Lower lobe of right lung (tissue), 2 donors: Measurements from ENCODE around the gene COPRS. TPM values are rescaled to one million over a fixed set of nuclear protein-coding genes. Genes with fewer than 3 reads are reported as not detected.
"Not testable (repeated sequence)": the region's sequence is repeated elsewhere in the genome, so short reads cannot be mapped to it uniquely, and the experiment has no call there.

Experiments used
- ATAC-seq, 2 donors: fragments of 200-7000 bp; cut with Tn5 transposase; one replicate each; pipeline ENCODE4 v1.9.1; 2020 to 2022; ENCODE audit warnings: mild to moderate bottlenecking in 2 of 2, moderate library complexity in 2 of 2
- DNase-seq: peaks from one replicate; pipeline ENCODE4 v3.0.0-alpha.2; 2020
- H3K27ac ChIP-seq: fragments of 200-600 bp; one replicate; pipeline ENCODE4 v1.8.0; 2022
- H3K27me3 ChIP-seq: fragments of 200-600 bp; one replicate; pipeline ENCODE4 v1.8.0; 2022; ENCODE audit warnings: low read depth
- H3K36me3 ChIP-seq: fragments of 200-600 bp; one replicate; pipeline ENCODE4 v1.8.0; 2022; ENCODE audit warnings: mild to moderate bottlenecking
- H3K4me1 ChIP-seq: fragments of 200-600 bp; one replicate; pipeline ENCODE4 v1.8.0; 2022
- H3K4me3 ChIP-seq: fragments of 200-600 bp; one replicate; pipeline ENCODE4 v1.8.0; 2022; ENCODE audit warnings: mild to moderate bottlenecking
- H3K9me3 ChIP-seq: fragments of 200-600 bp; one replicate; pipeline ENCODE4 v1.8.0; 2022
- CTCF ChIP-seq: fragments of 200-600 bp; IDR thresholded peaks from one replicate; pipeline ENCODE4 v1.8.0; 2022; ENCODE audit warnings: antibody characterized with exemption, mild to moderate bottlenecking
- intact Hi-C: fragments of 100-400 bp; cut with DNase I; formaldehyde crosslinking; loops from one replicate; pipeline ENCODE4 v1.11.0; 2022
- total RNA-seq: library from RNA; stranded (reverse); fragmentation: NEBNext Ultra II Directional; extraction: Animal tissue kit (Norgen Biotek cat#: 25700); gene quantifications from one replicate; pipeline ENCODE4 v1.2.1, GENCODE V29; 2021
- donor health status: DM: no; HTN: yes; CAD: no; lungs with severe emphysema.

The COPRS gene
- total RNA-seq, 1 donor from 2014 or later: 37.4 TPM

GRCh38 chr17:31815212-31815730 is 43.8 kb downstream of the COPRS start:
- no peaks in the 10 kb centered on the region for H3K27me3 ChIP-seq
- no peak overlapping the region for H3K27ac ChIP-seq
- TF ChIP-seq CTCF: no peak
- no peaks in the 10 kb centered on the region for H3K36me3 ChIP-seq
- DNase-seq (no peak), ATAC-seq (no peak)
- H3K4me1 ChIP-seq: no peaks in the 10 kb centered on the region
- no peaks in the 10 kb centered on the region for H3K9me3 ChIP-seq
- H3K4me3 ChIP-seq: no peak overlapping the region
- intact Hi-C loops: no loop called here

- no peak for DNase-seq
- no peaks in the 10 kb centered on the region for H3K4me1 ChIP-seq
- intact Hi-C loops: no loop called here
- TF ChIP-seq CTCF: no peak
- ATAC-seq: no peak
- H3K9me3 ChIP-seq: no peaks in the 10 kb centered on the region
- no peak overlapping the region for H3K27ac ChIP-seq
- H3K36me3 ChIP-seq: no peaks in the 10 kb centered on the region
- H3K27me3 ChIP-seq: no peaks in the 10 kb centered on the region
- H3K4me3 ChIP-seq: no peak overlapping the region
Measured at GRCh38 chr17:31811101-31811500, 47.9 kb downstream of the COPRS start.

GRCh38 chr17:31809876-31810275 is 49.2 kb downstream of the COPRS start:
- intact Hi-C loops, H3K27me3 ChIP-seq, H3K9me3 ChIP-seq, H3K4me1 ChIP-seq, H3K36me3 ChIP-seq, H3K4me3 ChIP-seq, H3K27ac ChIP-seq, ATAC-seq, DNase-seq: not testable (repeated sequence)

- intact Hi-C loops: no loop called here
- Histone ChIP-seq H3K9me3 (no peaks in the 10 kb centered on the region), H3K4me3 (no peak overlapping the region), H3K36me3 (no peaks in the 10 kb centered on the region), H3K27ac (no peak overlapping the region), H3K4me1 (no peaks in the 10 kb centered on the region), H3K27me3 (no peaks in the 10 kb centered on the region)
- no peak for DNase-seq
- no peak for TF ChIP-seq CTCF
- ATAC-seq: no peak
Measured at GRCh38 chr17:31808521-31809050, 50.5 kb downstream of the COPRS start.

GRCh38 chr17:31807846-31808245 is 51.2 kb downstream of the COPRS start:
- Histone ChIP-seq H3K9me3 (no peaks in the 10 kb centered on the region), H3K4me3 (no peak overlapping the region), H3K27ac (no peak overlapping the region), H3K36me3 (no peaks in the 10 kb centered on the region), H3K4me1 (no peaks in the 10 kb centered on the region), H3K27me3 (no peaks in the 10 kb centered on the region)
- ATAC-seq: no peak
- intact Hi-C loops: no loop called here
- DNase-seq: no peak
- no peak for TF ChIP-seq CTCF

- ATAC-seq: no peak
Measured at GRCh38 chr17:31806921-31807320, 52.1 kb downstream of the COPRS start.

More at GRCh38 chr17:31806921-31807320, 52.1 kb downstream of the COPRS start:
- H3K4me3 ChIP-seq: no peak overlapping the region
- no peaks in the 10 kb centered on the region for H3K27me3 ChIP-seq
- intact Hi-C loops: no loop called here
- H3K36me3 ChIP-seq: no peaks in the 10 kb centered on the region
- H3K9me3 ChIP-seq: no peaks in the 10 kb centered on the region
- no peaks in the 10 kb centered on the region for H3K4me1 ChIP-seq
- no peak overlapping the region for H3K27ac ChIP-seq
- DNase-seq: no peak
- TF ChIP-seq CTCF: no peak
